GM23248 (cell line): Measurements from ENCODE around the gene MFAP3L. TPM values are rescaled to one million over a fixed set of nuclear protein-coding genes. Genes with fewer than 3 reads are reported as not detected.

Source experiments
- DNase-seq: peaks from one replicate; pipeline ENCODE4 v3.0.0-alpha.2; 2015
- H2AFZ ChIP-seq: fragments of 200-600 bp; sonication (generic); 2 replicates; pipeline ENCODE4 v1.6.1; 2016; ENCODE audit warnings: antibody characterized with exemption
- H3F3A ChIP-seq: fragments of 200-600 bp; sonication (generic); 2 replicates; pipeline ENCODE4 v1.6.1; 2016; ENCODE audit warnings: mild to moderate bottlenecking, antibody characterized with exemption, mixed run types; ENCODE audit not compliant: insufficient read depth
- H3K27ac ChIP-seq: fragments of 200-600 bp; sonication (generic); 2 replicates; pipeline ENCODE4 v1.5.1; 2016; ENCODE audit warnings: mild to moderate bottlenecking
- H3K27me3 ChIP-seq: fragments of 200-600 bp; sonication (generic); replicated peaks from 2 replicates; pipeline ENCODE4 v1.6.1; 2016; ENCODE audit warnings: mild to moderate bottlenecking; ENCODE audit not compliant: insufficient read depth
- H3K36me3 ChIP-seq: fragments of 200-600 bp; sonication (generic); 2 replicates; pipeline ENCODE4 v1.6.1; 2016; ENCODE audit warnings: low read depth, mild to moderate bottlenecking
- H3K4me1 ChIP-seq: fragments of 200-600 bp; sonication (generic); 2 replicates; pipeline ENCODE4 v1.6.1; 2016; ENCODE audit warnings: mild to moderate bottlenecking; ENCODE audit not compliant: insufficient read depth
- H3K4me2 ChIP-seq: fragments of 200-600 bp; sonication (generic); one replicate; pipeline ENCODE4 v1.6.1; 2016; ENCODE audit warnings: mild to moderate bottlenecking; ENCODE audit not compliant: unreplicated experiment
- H3K4me3 ChIP-seq: fragments of 200-600 bp; sonication (generic); 2 replicates; pipeline ENCODE4 v1.5.1; 2016; ENCODE audit warnings: mild to moderate bottlenecking
- H3K79me2 ChIP-seq: fragments of 200-600 bp; sonication (generic); 2 replicates; pipeline ENCODE4 v1.6.1; 2016; ENCODE audit warnings: mild to moderate bottlenecking; ENCODE audit not compliant: insufficient read depth
- H3K9ac ChIP-seq: fragments of 200-600 bp; sonication (generic); 2 replicates; pipeline ENCODE4 v1.6.1; 2016; ENCODE audit warnings: mild to moderate bottlenecking
- H3K9me2 ChIP-seq: fragments of 200-600 bp; sonication (generic); 2 replicates; pipeline ENCODE4 v1.6.1; 2016; ENCODE audit warnings: mixed run types, mild to moderate bottlenecking, moderate library complexity; ENCODE audit not compliant: insufficient read depth
- H3K9me3 ChIP-seq: fragments of 200-600 bp; sonication (generic); one replicate; pipeline ENCODE4 v1.6.1; 2017; ENCODE audit warnings: low read depth
- H4K20me1 ChIP-seq: fragments of 200-600 bp; sonication (generic); 2 replicates; pipeline ENCODE4 v1.6.0; 2016; ENCODE audit not compliant: insufficient read depth
- EZH2 ChIP-seq: fragments of 200-600 bp; sonication (generic); IDR thresholded peaks from 2 replicates; pipeline ENCODE4 v1.6.1; 2018; ENCODE audit warnings: antibody characterized with exemption, mild to moderate bottlenecking; ENCODE audit not compliant: insufficient read depth, poor library complexity, severe bottlenecking
- EZH2phosphoT487 ChIP-seq: fragments of 200-600 bp; sonication (generic); IDR thresholded peaks from 2 replicates; pipeline ENCODE4 v1.6.1; 2018; ENCODE audit warnings: antibody characterized with exemption, moderate library complexity, mild to moderate bottlenecking, low read depth; ENCODE audit not compliant: insufficient read depth
- WGBS, 2 experiments: methylation state at CpG; one replicate each; pipeline ENCODE4 v1.1.6; 2015 to 2017; ENCODE audit warnings: low lambda C conversion rate in 2 of 2, low coverage in 1 of 2; ENCODE audit errors: missing lambda C conversion rate in 2 of 2; 5-methylcytosine and 5-hydroxymethylcytosine counted together
- in situ Hi-C: fragments of 300-500 bp; cut with MboI; formaldehyde crosslinking; loops from 2 replicates; pipeline ENCODE4 v1.15.0; 2020
- polyA plus RNA-seq: library from polyadenylated mRNA; unstranded; fragments of >200 nt; fragmentation: Nextera tagmentation; extraction: Ambion mirVana; gene quantifications from 2 replicates; pipeline ENCODE4 v1.2.1, GENCODE V29; 2016
- total RNA-seq: library from RNA; depleted of rRNA; stranded (reverse); fragments of >200 nt; shearing (Covaris generic); gene quantifications from 2 replicates; pipeline ENCODE4 v1.2.3, GENCODE V29; 2014

MFAP3L gene
- total and polyA plus RNA-seq, 2 experiments from 2014 or later = 6.4 to 20.8 TPM

DNA sequence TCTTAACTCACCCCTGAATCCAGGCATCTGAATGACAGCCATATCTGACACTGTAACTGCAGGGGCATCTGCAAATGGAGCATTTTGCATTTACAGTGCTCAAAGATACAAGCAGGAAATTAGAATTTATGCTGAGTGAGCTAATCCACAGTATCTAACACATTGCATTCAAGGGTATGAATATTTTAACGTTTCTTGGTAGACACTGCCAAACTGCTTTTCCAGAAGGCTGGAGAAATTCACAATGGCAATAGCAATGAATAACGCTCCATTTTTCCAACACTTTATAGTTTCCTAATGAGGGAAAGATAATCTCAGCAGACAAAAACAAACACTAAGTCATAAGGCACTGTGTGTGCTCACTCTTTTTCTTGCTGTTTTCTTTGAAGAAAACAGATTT, 32.6 kb upstream of the MFAP3L start:
- no peak overlapping the region for H3K27ac ChIP-seq
- no peaks in the 10 kb centered on the region for H3K4me1 ChIP-seq
- in situ Hi-C loops = no loop called here
- H3K9me2 ChIP-seq = no peaks in the 10 kb centered on the region
- H3K9me3 ChIP-seq = no peaks in the 10 kb centered on the region
- H3K9ac ChIP-seq = no peak overlapping the region
- no peaks in the 10 kb centered on the region for H3K27me3 ChIP-seq
- no peaks in the 10 kb centered on the region for H3K79me2 ChIP-seq
- no peak overlapping the region for H2AFZ ChIP-seq
- H3F3A ChIP-seq = no peaks in the 10 kb centered on the region
- H3K4me3 ChIP-seq = no peak overlapping the region
- no peak for DNase-seq
- 72 to 76% methylated on average over 2 of the region's 2 CpGs for WGBS, 2 experiments
- no peak overlapping the region for H3K4me2 ChIP-seq
- no peaks in the 10 kb centered on the region for H4K20me1 ChIP-seq
- TF ChIP-seq EZH2 (no peak), EZH2phosphoT487 (no peak)
- H3K36me3 ChIP-seq = peaks cover 7% of the 10 kb centered on the region; the same call in 1 of the 2 replicates

DNA sequence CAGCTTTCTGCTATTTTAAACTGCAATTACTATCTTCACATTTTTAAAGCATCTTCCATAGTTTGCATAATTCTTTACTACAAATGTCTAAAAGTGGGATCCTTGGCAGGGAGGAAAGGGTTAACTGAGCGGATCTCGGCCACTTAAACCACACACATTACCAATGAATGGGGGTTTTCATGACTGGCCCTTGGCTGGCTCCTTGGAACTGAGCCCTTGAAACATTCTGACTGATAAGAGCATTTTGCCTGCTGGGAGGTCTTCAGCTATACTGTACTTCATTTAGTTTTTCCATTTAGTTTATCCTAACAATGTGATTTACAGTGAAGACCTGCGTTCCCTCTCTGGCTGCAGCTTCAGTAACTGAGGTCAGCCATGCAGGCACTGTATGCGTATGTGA, 31.7 kb upstream of the MFAP3L start:
- H3K9me2 ChIP-seq = no peaks in the 10 kb centered on the region
- H3K4me2 ChIP-seq = no peak overlapping the region
- no peaks in the 10 kb centered on the region for H3K9me3 ChIP-seq
- TF ChIP-seq EZH2phosphoT487 = no peak
- no peak for TF ChIP-seq EZH2
- whole genome bisulfite sequencing, 2 experiments = 85 to 91% methylated on average over 4 of the region's 4 CpGs
- peaks cover 7% of the 10 kb centered on the region; the same call in 1 of the 2 replicates for H3K36me3 ChIP-seq
- no peaks in the 10 kb centered on the region for H3K4me1 ChIP-seq
- no peaks in the 10 kb centered on the region for H3F3A ChIP-seq
- no peaks in the 10 kb centered on the region for H4K20me1 ChIP-seq
- H2AFZ ChIP-seq = no peak overlapping the region
- in situ Hi-C loops = no loop called here
- no peak overlapping the region for H3K4me3 ChIP-seq
- no peak overlapping the region for H3K27ac ChIP-seq
- no peaks in the 10 kb centered on the region for H3K27me3 ChIP-seq
- H3K79me2 ChIP-seq = no peaks in the 10 kb centered on the region
- H3K9ac ChIP-seq = no peak overlapping the region
- DNase-seq = no peak

DNA sequence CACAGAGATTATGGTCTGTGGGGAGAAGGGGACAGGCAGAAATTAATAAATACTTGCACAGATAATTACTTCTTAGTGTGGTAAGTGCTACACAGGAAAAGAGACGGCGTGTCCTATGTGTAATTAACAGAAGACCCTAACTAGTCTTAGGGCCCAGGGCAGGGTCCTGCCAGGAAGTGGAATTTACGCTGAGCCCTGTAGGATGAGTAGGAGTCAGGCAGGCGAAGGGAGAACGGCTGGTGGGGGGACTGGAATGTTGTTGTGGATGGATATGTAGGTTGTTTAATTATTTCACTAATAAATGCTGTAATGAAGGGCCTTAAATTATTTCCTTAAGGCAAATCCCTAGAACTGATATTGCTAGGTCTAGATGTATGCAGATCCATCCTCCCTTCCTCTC, 26.7 kb upstream of the MFAP3L start:
- Histone ChIP-seq H3K4me2 (no peak overlapping the region), H3K27ac (no peak overlapping the region), H3K4me1 (no peaks in the 10 kb centered on the region), H3K9ac (no peak overlapping the region), H3K9me2 (no peaks in the 10 kb centered on the region), H3K36me3 (no peaks in the 10 kb centered on the region), H3K4me3 (no peak overlapping the region), H3K79me2 (no peaks in the 10 kb centered on the region), H2AFZ (no peak overlapping the region), H3K9me3 (no peaks in the 10 kb centered on the region), H3F3A (no peaks in the 10 kb centered on the region), H3K27me3 (0 out of 2 replicates have a peak, but pooled peaks cover 10% of the 10 kb centered on the region), H4K20me1 (no peaks in the 10 kb centered on the region)
- DNase-seq = no peak
- 66 to 78% methylated on average over 5 of the region's 5 CpGs for WGBS, 2 experiments
- TF ChIP-seq EZH2 (no peak), EZH2phosphoT487 (no peak)
- in situ Hi-C loops = no loop called here

DNA sequence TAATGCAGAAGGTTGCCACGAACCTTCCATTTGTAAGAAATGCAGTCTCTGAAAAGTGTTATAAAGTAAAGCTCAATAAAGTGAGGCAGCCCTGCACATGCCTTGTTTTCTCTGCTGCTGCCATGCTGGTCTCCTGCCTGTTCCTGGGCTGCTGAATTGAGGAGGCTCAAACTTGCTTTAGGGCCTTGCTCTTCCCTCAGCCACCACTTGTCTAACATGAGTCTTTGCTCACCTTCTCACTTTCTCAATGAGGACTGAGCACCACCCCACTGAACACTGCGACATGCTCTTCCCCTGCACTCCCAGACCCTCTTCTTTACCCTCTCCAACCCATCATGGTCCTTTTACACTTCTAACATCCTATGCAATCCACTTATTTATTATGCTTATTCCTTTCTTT, 25.2 kb upstream of the MFAP3L start:
- Histone ChIP-seq H4K20me1 (no peaks in the 10 kb centered on the region), H3K9me3 (no peaks in the 10 kb centered on the region), H3K9ac (no peak overlapping the region), H3K4me3 (no peak overlapping the region), H3K79me2 (no peaks in the 10 kb centered on the region), H3K9me2 (no peaks in the 10 kb centered on the region), H3K36me3 (no peaks in the 10 kb centered on the region), H2AFZ (no peak overlapping the region), H3K27me3 (0 out of 2 replicates have a peak, but pooled peaks cover 11% of the 10 kb centered on the region), H3F3A (no peaks in the 10 kb centered on the region), H3K27ac (no peak overlapping the region), H3K4me1 (no peaks in the 10 kb centered on the region), H3K4me2 (no peak overlapping the region)
- TF ChIP-seq EZH2 (no peak), EZH2phosphoT487 (no peak)
- in situ Hi-C loops = no loop called here
- no peak for DNase-seq
- WGBS, 2 experiments = 58 to 61% methylated on average over 2 of the region's 2 CpGs

DNA sequence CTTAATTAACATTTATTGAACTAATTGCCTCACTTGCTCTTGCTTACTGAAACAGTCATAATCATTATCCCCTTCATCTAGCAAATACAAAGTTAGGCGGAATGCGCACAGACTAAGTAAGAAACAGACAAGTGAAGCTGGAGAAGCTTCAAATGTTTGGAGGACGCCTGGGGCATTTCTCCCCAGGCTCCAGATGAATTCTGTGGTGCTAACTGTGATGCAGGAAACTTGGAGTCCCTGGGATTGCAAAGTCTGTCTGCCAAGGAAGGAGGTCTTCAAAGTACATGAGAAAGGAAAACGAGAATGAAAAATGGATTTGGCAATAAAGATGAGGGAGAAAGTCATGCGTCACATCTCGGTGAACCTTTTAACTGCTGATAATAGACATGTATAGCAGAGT, 23.6 kb upstream of the MFAP3L start:
- no peaks in the 10 kb centered on the region for H3K4me1 ChIP-seq
- no peaks in the 10 kb centered on the region for H4K20me1 ChIP-seq
- H3K27ac ChIP-seq = no peak overlapping the region
- no peak overlapping the region for H3K4me2 ChIP-seq
- DNase-seq = no peak
- no peaks in the 10 kb centered on the region for H3K9me2 ChIP-seq
- H3K9me3 ChIP-seq = no peaks in the 10 kb centered on the region
- no peaks in the 10 kb centered on the region for H3K79me2 ChIP-seq
- H3K9ac ChIP-seq = no peak overlapping the region
- no peaks in the 10 kb centered on the region for H3F3A ChIP-seq
- WGBS, 2 experiments = 52 to 55% methylated on average over 6 of the region's 6 CpGs
- in situ Hi-C loops = loop anchor here (25.0 kb wide), 1 partner anchor 437 kb away; the partner anchor contains the start of genes CLCN3 and NEK1
- TF ChIP-seq EZH2 (no peak), EZH2phosphoT487 (no peak)
- H3K36me3 ChIP-seq = no peaks in the 10 kb centered on the region
- no peak overlapping the region for H3K4me3 ChIP-seq
- 0 out of 2 replicates have a peak, but pooled peaks cover 11% of the 10 kb centered on the region for H3K27me3 ChIP-seq
- H2AFZ ChIP-seq = no peak overlapping the region
